Right cardiac atrium (tissue), 5 donors: ENCODE results near the gene COQ3. TPM values are rescaled to one million over a fixed set of nuclear protein-coding genes. Genes with fewer than 3 reads are reported as not detected.
A peak's percentile ranks its signal among the peaks of the same experiment; 100 is the strongest.

Experiments
- ATAC-seq, 2 donors: fragments of 200-7000 bp; cut with Tn5 transposase; one replicate each; pipeline versions ENCODE4 v1.8.0 to v1.9.1; 2020; ENCODE audit warnings: moderate library complexity in 2 of 2, mild to moderate bottlenecking in 1 of 2
- DNase-seq, 3 donors: peaks; one replicate each; pipeline ENCODE4 v3.0.0-alpha.2; 2020
- H3K27ac ChIP-seq: one replicate; pipeline ENCODE4 v1.5.1; 2013; ENCODE audit warnings: mild to moderate bottlenecking, low read length, control low read depth, moderate library complexity
- H3K27me3 ChIP-seq: one replicate; pipeline ENCODE4 v1.6.1; 2013; ENCODE audit not compliant: control insufficient read depth, insufficient read depth
- H3K4me1 ChIP-seq: one replicate; pipeline ENCODE4 v1.6.1; 2013; ENCODE audit warnings: low read length; ENCODE audit not compliant: control insufficient read depth, insufficient read depth
- H3K4me3 ChIP-seq: one replicate; pipeline ENCODE4 v1.5.1; 2013; ENCODE audit warnings: low read length, control low read depth
- H3K9me3 ChIP-seq: one replicate; pipeline ENCODE4 v1.6.1; 2013; ENCODE audit warnings: low read length; ENCODE audit not compliant: control insufficient read depth
- WGBS: extraction: QIAGEN DNeasy Blood & Tissue Kit; methylation state at CpG from one replicate; pipeline ENCODE4 v1.1.7; 2013; 5-methylcytosine and 5-hydroxymethylcytosine counted together
- intact Hi-C, 4 donors: fragments of 100-400 bp; cut with DNase I; formaldehyde crosslinking; loops; one replicate each; pipeline versions ENCODE4 v1.11.0 to v1.14.0; 2022 to 2023
- long read RNA-seq, 4 donors: library from polyadenylated mRNA; unstranded; transcript quantifications; one replicate each; pipeline ENCODE4 v2.0.0, GENCODE V29; 2020 to 2021
- polyA plus RNA-seq: library from polyadenylated mRNA; stranded (reverse); fragments of 200-250 nt; gene quantifications from one replicate; pipeline ENCODE4 v1.2.3, GENCODE V29; 2013
- total RNA-seq, 4 donors: library from RNA; stranded (reverse); fragmentation: NEBNext Ultra II Directional; extraction: Animal tissue kit (Norgen Biotek cat#: 25700); gene quantifications; one replicate each; pipeline ENCODE4 v1.2.1, GENCODE V29; 2021
- donor health status: healthy with polysubstance abuse.
- donor health status: DM: no; HTN: yes; CAD: no.
- donor health status: DM: no; HTN: no; CAD: no.
- donor health status: DM: no; HTN: yes; CAD: no; lungs with severe emphysema.
- donor health status: DM: yes; HTN: yes; CAD: no.

Gene COQ3
- 10 to 100 TPM; 17.9 to 31.4 (median 24.6) TPM for total RNA-seq
- polyA plus RNA-seq = 39.2 TPM
- long read RNA-seq, donor 1, transcript COQ3-201 (7 exons, 1,335 nt) = major isoform, 54 of 71 reads
- long read RNA-seq, donor 1, partial matches to known transcripts = 1 of 71 reads
- long read RNA-seq, donor 1, other reads (novel, unspliced or antisense) = 16 of 71 reads
- long read RNA-seq, donor 2, transcript COQ3-201 (7 exons, 1,335 nt) = major isoform, 16 of 23 reads
- long read RNA-seq, donor 2, partial matches to known transcripts = 2 of 23 reads
- long read RNA-seq, donor 2, other reads (novel, unspliced or antisense) = 5 of 23 reads
- long read RNA-seq, donor 3, transcript COQ3-201 (7 exons, 1,335 nt) = major isoform, 65 of 87 reads
- long read RNA-seq, donor 3, partial matches to known transcripts = 1 of 87 reads
- long read RNA-seq, donor 3, other reads (novel, unspliced or antisense) = 21 of 87 reads
- long read RNA-seq, donor 4, transcript COQ3-201 (7 exons, 1,335 nt) = major isoform, 15 of 20 reads
- long read RNA-seq, donor 4, partial matches to known transcripts = 0 of 20 reads
- long read RNA-seq, donor 4, other reads (novel, unspliced or antisense) = 5 of 20 reads

GRCh38 chr6:99393698-99394531 is at the start of gene COQ3:
TSS of gene COQ3 (minus strand) at chr6:99394195. CDS start at chr6:99394179, 16 bp downstream.
- Histone ChIP-seq H3K4me1 (no peaks in the 10 kb centered on the region), H3K9me3 (no peaks in the 10 kb centered on the region), H3K27ac (peak within 1 kb of the TSS; percentile 83), H3K4me3 (peak within 1 kb of the TSS; percentile 90), H3K27me3 (no peaks in the 10 kb centered on the region)
- ATAC-seq = peak; percentile 93 to 94
- DNase-seq = peak; percentile 75 to 90 (median 90)
- intact Hi-C loops = no loop called here
- 10% methylated on average over 56 of the region's 56 CpGs for WGBS

- 9% methylated on average over 3 of the region's 3 CpGs for WGBS
- DNase-seq (no peak), ATAC-seq (peak; percentile 33 to 44)
- Histone ChIP-seq H3K4me1 (no peaks in the 10 kb centered on the region), H3K27ac (no peak overlapping the region), H3K4me3 (no peak overlapping the region), H3K9me3 (no peaks in the 10 kb centered on the region), H3K27me3 (no peaks in the 10 kb centered on the region)
- intact Hi-C loops = loop anchor here in 1 of 4 donors (10.0 kb wide), 1 partner anchor 90 kb away; no protein-coding TSS in a partner anchor
These were observed 40.9 kb upstream of the COQ3 start for GRCh38 chr6:99434702-99435530.

- Histone ChIP-seq H3K9me3 (no peaks in the 10 kb centered on the region), H3K4me3 (no peak overlapping the region), H3K27me3 (no peaks in the 10 kb centered on the region), H3K27ac (no peak overlapping the region), H3K4me1 (no peaks in the 10 kb centered on the region)
- 82% methylated on average over 2 of the region's 2 CpGs for whole genome bisulfite sequencing
- DNase-seq = no peak
- intact Hi-C loops = loop anchor here in 1 of 4 donors (10.0 kb wide), 1 partner anchor 92 kb away; no protein-coding TSS in a partner anchor
- ATAC-seq = no peak
These were observed 38.9 kb upstream of the COQ3 start for GRCh38 chr6:99432877-99433276.

GRCh38 chr6:99431901-99432300 is 37.9 kb upstream of the COQ3 start:
- 93% methylated on average over 2 of the region's 2 CpGs for WGBS
- H3K27ac ChIP-seq = no peak overlapping the region
- no peaks in the 10 kb centered on the region for H3K27me3 ChIP-seq
- no peaks in the 10 kb centered on the region for H3K4me1 ChIP-seq
- no peaks in the 10 kb centered on the region for H3K9me3 ChIP-seq
- intact Hi-C loops = loop anchor here in 1 of 4 donors (10.0 kb wide), 1 partner anchor 93 kb away; no protein-coding TSS in a partner anchor
- ATAC-seq (no peak), DNase-seq (no peak)
- H3K4me3 ChIP-seq = no peak overlapping the region

GRCh38 chr6:99427988-99428387 is 34.0 kb upstream of the COQ3 start:
- no peak for ATAC-seq
- intact Hi-C loops = no loop called here
- DNase-seq = no peak
- 98% methylated on average over 5 of the region's 5 CpGs for WGBS
- Histone ChIP-seq H3K9me3 (no peaks in the 10 kb centered on the region), H3K4me3 (no peak overlapping the region), H3K4me1 (peaks cover 3% of the 10 kb centered on the region), H3K27ac (no peak overlapping the region), H3K27me3 (no peaks in the 10 kb centered on the region)

GRCh38 chr6:99426451-99426757 is 32.4 kb upstream of the COQ3 start:
- H3K4me3 ChIP-seq = peak overlapping the region; percentile 92
- ATAC-seq (no peak), DNase-seq (no peak)
- no peaks in the 10 kb centered on the region for H3K27me3 ChIP-seq
- intact Hi-C loops = no loop called here
- 25% methylated on average over 4 of the region's 4 CpGs for WGBS
- no peaks in the 10 kb centered on the region for H3K9me3 ChIP-seq
- peaks cover 8% of the 10 kb centered on the region for H3K4me1 ChIP-seq
- no peak overlapping the region for H3K27ac ChIP-seq

GRCh38 chr6:99425647-99426450 is 31.9 kb upstream of the COQ3 start:
- DNase-seq = peak; percentile 89 to 95 (median 90)
- Histone ChIP-seq H3K9me3 (no peaks in the 10 kb centered on the region), H3K27ac (peak overlapping the region; percentile 99), H3K27me3 (no peaks in the 10 kb centered on the region), H3K4me3 (peak overlapping the region; percentile 92), H3K4me1 (peaks cover 10% of the 10 kb centered on the region)
- 2% methylated on average over 29 of the region's 29 CpGs for WGBS
- intact Hi-C loops = no loop called here
- ATAC-seq = peak; percentile 87 to 88

GRCh38 chr6:99424761-99425646 is 31.0 kb upstream of the COQ3 start, which contains the start of gene PNISR:
TSS of gene PNISR (minus strand) at chr6:99425308. CDS start at chr6:99414659, 10,649 bp downstream.
- peak within 1 kb of the TSS; percentile 92 for H3K4me3 ChIP-seq
- peak; percentile 98 for ATAC-seq
- H3K4me1 ChIP-seq = peaks cover 10% of the 10 kb centered on the region
- intact Hi-C loops = no loop called here
- no peaks in the 10 kb centered on the region for H3K27me3 ChIP-seq
- DNase-seq = peak; percentile 85 to 92 (median 90)
- peak within 1 kb of the TSS; percentile 100 for H3K27ac ChIP-seq
- under 1% methylated on average over 53 of the region's 53 CpGs for WGBS
- H3K9me3 ChIP-seq = no peaks in the 10 kb centered on the region

GRCh38 chr6:99424022-99424421 is 30.0 kb upstream of the COQ3 start:
- WGBS = 48% methylated on average over 5 of the region's 5 CpGs
- H3K4me3 ChIP-seq = peak overlapping the region; percentile 92
- no peaks in the 10 kb centered on the region for H3K27me3 ChIP-seq
- peaks cover 11% of the 10 kb centered on the region for H3K4me1 ChIP-seq
- ATAC-seq (no peak), DNase-seq (no peak)
- H3K27ac ChIP-seq = no peak overlapping the region
- intact Hi-C loops = no loop called here
- H3K9me3 ChIP-seq = no peaks in the 10 kb centered on the region
